Stimulated activated CD8-positive, alpha-beta memory T cell treated with anti-CD3 and anti-CD28 coated beads, Interleukin-12 subunit alpha, Interleukin-12 subunit beta, amount 100 ng/mL, for 4 hours (primary cell): Measurements from ENCODE around the gene GFY.

ENCODE experiments used
- DNase-seq: peaks from one replicate; pipeline ENCODE4 v3.0.0-alpha.2; 2020; ENCODE audit warnings: low read depth

The GFY gene

GRCh38 chr19:49408816-49409440 is 16.3 kb upstream of the GFY start:
- no peak for DNase-seq

GRCh38 chr19:49409441-49410029 is 15.7 kb upstream of the GFY start:
- DNase-seq: no peak

- no peak for DNase-seq
Measured at GRCh38 chr19:49411681-49412326, 13.4 kb upstream of the GFY start.

- DNase-seq: no peak
Measured at GRCh38 chr19:49413348-49413747, 11.8 kb upstream of the GFY start.

- DNase-seq: no peak
Measured at GRCh38 chr19:49414256-49414655, 10.9 kb upstream of the GFY start.

GRCh38 chr19:49415102-49415809 is 9.9 kb upstream of the GFY start:
- DNase-seq: no peak

- no peak for DNase-seq
Measured at GRCh38 chr19:49415810-49416200, 9.4 kb upstream of the GFY start.

- no peak for DNase-seq
Measured at GRCh38 chr19:49417088-49417487, 8.1 kb upstream of the GFY start.

GRCh38 chr19:49418511-49418910 is 6.7 kb upstream of the GFY start:
- no peak for DNase-seq

- DNase-seq: no peak
Measured at GRCh38 chr19:49419173-49419572, 6.0 kb upstream of the GFY start.

- DNase-seq: no peak
Measured at GRCh38 chr19:49420227-49420626, 5.0 kb upstream of the GFY start.

GRCh38 chr19:49421039-49421877 is 3.9 kb upstream of the GFY start:
- DNase-seq: no peak

GRCh38 chr19:49421878-49422202 is 3.3 kb upstream of the GFY start:
- DNase-seq: no peak

GRCh38 chr19:49422407-49423070 is 2.6 kb upstream of the GFY start:
- no peak for DNase-seq

- no peak for DNase-seq
Measured at GRCh38 chr19:49423071-49423984, 1.9 kb upstream of the GFY start, which contains the start of gene PTH2. TSS of gene PTH2 (minus strand) at chr19:49423441. CDS start at chr19:49423339, 102 bp downstream.

- no peak for DNase-seq
Measured at GRCh38 chr19:49423985-49424303, 1.2 kb upstream of the GFY start.

GRCh38 chr19:49425922-49426592 is 869 bp downstream of the GFY start:
- no peak for DNase-seq

GRCh38 chr19:49427339-49427738 is 2.2 kb downstream of the GFY start:
- DNase-seq: no peak

- DNase-seq: no peak
Measured at GRCh38 chr19:49427855-49428546, 2.8 kb downstream of the GFY start.
